Natural killer cell (primary cell): Measurements from ENCODE around the gene COL23A1. TPM values are rescaled to one million over a fixed set of nuclear protein-coding genes. Genes with fewer than 3 reads are reported as not detected.

ENCODE experiments used
- ATAC-seq, 3 donors: fragments of 150-1000 bp in 2 of 3; fragments of 200-7000 bp in 1 of 3; cut with Tn5 transposase; 1 replicate in 1 of 3; 2 replicates in 2 of 3; pipeline ENCODE4 v1.10.0; 2021; ENCODE audit warnings: mild to moderate bottlenecking in 2 of 3, moderate library complexity in 2 of 3
- DNase-seq, 2 donors: peaks; one replicate each; pipeline versions ENCODE4 v3.0.0 to v3.0.0-alpha.2; 2013 to 2021; ENCODE audit warnings: mixed read lengths in 1 of 2
- H3K27ac ChIP-seq: one replicate; pipeline ENCODE4 v1.5.1; 2013; ENCODE audit warnings: mild to moderate bottlenecking, low read length
- H3K27me3 ChIP-seq: one replicate; pipeline ENCODE4 v1.6.1; 2013; ENCODE audit warnings: low read length; ENCODE audit not compliant: control insufficient read depth, insufficient read depth
- H3K36me3 ChIP-seq: one replicate; pipeline ENCODE4 v1.6.1; 2013; ENCODE audit warnings: low read length; ENCODE audit not compliant: control insufficient read depth, insufficient read depth
- H3K4me1 ChIP-seq: one replicate; pipeline ENCODE4 v1.6.1; 2013; ENCODE audit warnings: low read length; ENCODE audit not compliant: control insufficient read depth, insufficient read depth
- H3K4me3 ChIP-seq: one replicate; pipeline ENCODE4 v1.5.1; 2013; ENCODE audit warnings: low read length
- H3K9me3 ChIP-seq: one replicate; pipeline ENCODE4 v1.6.1; 2013; ENCODE audit warnings: low read length; ENCODE audit not compliant: control insufficient read depth, insufficient read depth
- H3K27ac Mint-ChIP-seq, 2 donors: one replicate each; pipeline ENCODE4 v1.8.0; 2022; ENCODE audit warnings: mild to moderate bottlenecking in 2 of 2, mixed read lengths in 2 of 2, moderate library complexity in 1 of 2
- H3K27me3 Mint-ChIP-seq, 2 donors: one replicate each; pipeline ENCODE4 v1.8.0; 2022; ENCODE audit warnings: low read depth in 2 of 2, mixed read lengths in 2 of 2
- H3K36me3 Mint-ChIP-seq: one replicate; pipeline ENCODE4 v1.8.0; 2022; ENCODE audit warnings: mixed read lengths
- H3K4me1 Mint-ChIP-seq, 2 donors: one replicate each; pipeline ENCODE4 v1.8.0; 2022; ENCODE audit warnings: mixed read lengths in 2 of 2
- H3K4me3 Mint-ChIP-seq: one replicate; pipeline ENCODE4 v1.8.0; 2022; ENCODE audit warnings: mild to moderate bottlenecking, moderate library complexity, mixed read lengths
- H3K9me3 Mint-ChIP-seq, 2 donors: one replicate each; pipeline ENCODE4 v1.8.0; 2022; ENCODE audit warnings: mixed read lengths in 2 of 2
- WGBS: methylation state at CpG from one replicate; pipeline ENCODE4 v1.1.7; 2013; ENCODE audit warnings: missing lambda C conversion rate; ENCODE audit not compliant: insufficient coverage; 5-methylcytosine and 5-hydroxymethylcytosine counted together
- intact Hi-C: fragments of 100-400 bp; cut with micrococcal nuclease; formaldehyde crosslinking; loops from one replicate; pipeline ENCODE4 v1.14.2; 2022
- total RNA-seq, 4 donors: library from RNA; stranded (reverse); fragments of 120-200 nt in 1 of 4; gene quantifications; one replicate each; pipeline versions ENCODE4 v1.2.3 to v1.2.4, GENCODE V29; 2013 to 2022
- TF ChIP-seq, protein P1 (sequence below): fragments of 200-600 bp; IDR thresholded peaks from one replicate; pipeline ENCODE4 v1.8.0; 2022; ENCODE audit warnings: antibody characterized with exemption

The COL23A1 gene
- total RNA-seq, 3 donors from 2014 or later (not counting 1 experiment from before 2014, with no cell fraction given) = 0.15 TPM; not detected in 2

DNA sequence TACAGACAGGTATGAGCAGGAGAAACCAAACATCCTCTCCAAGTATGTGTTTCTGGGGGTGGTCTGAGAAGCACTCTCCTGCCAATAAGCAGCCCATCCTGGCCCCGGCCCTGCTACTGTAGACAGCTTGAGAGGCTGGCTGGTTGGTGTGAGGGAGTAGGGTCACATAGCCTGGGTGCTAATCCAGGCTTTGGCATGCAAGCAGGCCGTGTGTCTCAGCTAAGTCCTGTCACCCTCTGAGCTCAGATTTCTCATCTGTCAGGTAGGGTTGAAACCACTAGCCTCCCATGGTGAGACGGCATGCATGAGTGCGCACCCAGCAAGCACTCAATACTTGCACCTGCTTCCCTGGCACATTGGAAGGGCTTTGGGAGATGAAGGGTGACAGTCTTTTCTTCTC, 307.8 kb downstream of the COL23A1 start:
- H3K9me3 Mint-ChIP-seq = peaks cover 5 to 8% of the 10 kb centered on the region in 2 donors
- Histone ChIP-seq H3K4me1 (peaks cover 9% of the 10 kb centered on the region), H3K4me3 (no peak overlapping the region), H3K36me3 (no peaks in the 10 kb centered on the region), H3K9me3 (peaks cover 5% of the 10 kb centered on the region), H3K27ac (no peak overlapping the region), H3K27me3 (no peaks in the 10 kb centered on the region)
- no peak overlapping the region for H3K4me3 Mint-ChIP-seq
- WGBS = 88% methylated on average over 4 of the region's 4 CpGs
- ATAC-seq (no peak), DNase-seq (no peak)
- TF ChIP-seq, protein P1, sequence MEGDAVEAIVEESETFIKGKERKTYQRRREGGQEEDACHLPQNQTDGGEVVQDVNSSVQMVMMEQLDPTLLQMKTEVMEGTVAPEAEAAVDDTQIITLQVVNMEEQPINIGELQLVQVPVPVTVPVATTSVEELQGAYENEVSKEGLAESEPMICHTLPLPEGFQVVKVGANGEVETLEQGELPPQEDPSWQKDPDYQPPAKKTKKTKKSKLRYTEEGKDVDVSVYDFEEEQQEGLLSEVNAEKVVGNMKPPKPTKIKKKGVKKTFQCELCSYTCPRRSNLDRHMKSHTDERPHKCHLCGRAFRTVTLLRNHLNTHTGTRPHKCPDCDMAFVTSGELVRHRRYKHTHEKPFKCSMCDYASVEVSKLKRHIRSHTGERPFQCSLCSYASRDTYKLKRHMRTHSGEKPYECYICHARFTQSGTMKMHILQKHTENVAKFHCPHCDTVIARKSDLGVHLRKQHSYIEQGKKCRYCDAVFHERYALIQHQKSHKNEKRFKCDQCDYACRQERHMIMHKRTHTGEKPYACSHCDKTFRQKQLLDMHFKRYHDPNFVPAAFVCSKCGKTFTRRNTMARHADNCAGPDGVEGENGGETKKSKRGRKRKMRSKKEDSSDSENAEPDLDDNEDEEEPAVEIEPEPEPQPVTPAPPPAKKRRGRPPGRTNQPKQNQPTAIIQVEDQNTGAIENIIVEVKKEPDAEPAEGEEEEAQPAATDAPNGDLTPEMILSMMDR = no peak
- intact Hi-C loops = loop anchor here (5.0 kb wide), 1 partner anchor 270 kb away; no protein-coding TSS in a partner anchor
- peaks cover 0 to 13% of the 10 kb centered on the region in 2 donors for H3K27me3 Mint-ChIP-seq
- H3K36me3 Mint-ChIP-seq = no peaks in the 10 kb centered on the region
- no peak overlapping the region for H3K27ac Mint-ChIP-seq
- H3K4me1 Mint-ChIP-seq = peaks cover 9% of the 10 kb centered on the region in 2 donors

DNA sequence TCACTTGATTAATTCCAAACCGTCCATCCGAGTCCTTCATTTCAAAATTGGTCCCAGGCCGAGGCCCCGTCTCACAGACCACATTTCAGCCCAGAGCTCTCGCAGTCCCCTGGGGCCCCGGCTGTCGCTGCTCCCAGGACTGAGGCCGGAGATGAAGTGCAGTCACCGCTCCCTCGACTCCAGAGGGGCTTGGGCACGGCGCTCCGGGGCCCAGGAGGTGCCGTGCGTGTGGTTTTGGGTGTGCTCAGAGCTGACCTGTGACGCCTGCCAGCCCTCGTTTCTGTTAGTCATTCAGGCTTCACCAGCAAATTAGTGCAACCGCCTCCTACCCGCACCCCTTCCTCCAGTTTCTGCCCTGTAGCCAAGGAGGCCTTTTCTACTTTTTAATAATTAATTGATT, 308.9 kb downstream of the COL23A1 start:
- Histone ChIP-seq H3K27ac (no peak overlapping the region), H3K36me3 (no peaks in the 10 kb centered on the region), H3K9me3 (peaks cover 5% of the 10 kb centered on the region), H3K27me3 (no peaks in the 10 kb centered on the region), H3K4me3 (no peak overlapping the region), H3K4me1 (peaks cover 9% of the 10 kb centered on the region)
- Mint-ChIP-seq H3K4me3 (no peak overlapping the region), H3K27me3 (peaks cover 0 to 12% of the 10 kb centered on the region in 2 donors), H3K36me3 (no peaks in the 10 kb centered on the region), H3K4me1 (peaks cover 9% of the 10 kb centered on the region in 2 donors), H3K27ac (no peak overlapping the region), H3K9me3 (peaks cover 5 to 8% of the 10 kb centered on the region in 2 donors)
- WGBS = 89% methylated on average over 19 of the region's 19 CpGs
- intact Hi-C loops = loop anchor here (2.0 to 5.0 kb wide), 2 partner anchors 271 to 309 kb away; partner anchors contain the start of gene COL23A1
- DNase-seq = no peak
- TF ChIP-seq, protein P1 = no peak
- ATAC-seq = no peak

DNA sequence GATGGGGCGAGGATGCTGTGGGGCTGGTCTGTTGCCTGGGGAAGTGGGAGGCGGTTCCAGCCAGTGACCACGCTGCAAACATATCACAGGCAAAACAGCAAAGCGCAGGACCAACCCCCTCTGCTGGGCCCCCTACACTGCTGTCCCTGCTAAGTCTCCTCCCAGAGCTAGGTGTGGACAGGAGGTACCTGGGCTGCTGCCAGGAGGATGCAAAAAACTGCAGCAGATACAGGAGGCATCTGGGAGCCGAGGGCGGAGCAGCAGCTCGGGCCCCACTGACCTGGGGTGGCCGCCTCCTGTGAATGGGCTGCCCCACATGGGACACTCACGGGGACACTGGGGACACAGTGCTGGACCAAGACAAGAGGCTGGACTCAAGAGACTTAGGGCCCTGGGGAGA, 309.6 kb downstream of the COL23A1 start:
- WGBS = 86% methylated on average over 9 of the region's 9 CpGs
- intact Hi-C loops = loop anchor here (2.0 to 5.0 kb wide), 2 partner anchors 272 to 310 kb away; partner anchors contain the start of gene COL23A1
- Mint-ChIP-seq H3K27me3 (peaks cover 0 to 12% of the 10 kb centered on the region in 2 donors), H3K4me1 (peaks cover 9% of the 10 kb centered on the region in 2 donors), H3K9me3 (peaks cover 5 to 8% of the 10 kb centered on the region in 2 donors), H3K4me3 (no peak overlapping the region), H3K27ac (no peak overlapping the region), H3K36me3 (no peaks in the 10 kb centered on the region)
- H3K27me3 ChIP-seq = no peaks in the 10 kb centered on the region
- no peaks in the 10 kb centered on the region for H3K36me3 ChIP-seq
- DNase-seq (no peak), ATAC-seq (no peak)
- TF ChIP-seq, protein P1 = no peak
- H3K9me3 ChIP-seq = peaks cover 8% of the 10 kb centered on the region
- H3K4me1 ChIP-seq = peaks cover 9% of the 10 kb centered on the region
- no peak overlapping the region for H3K27ac ChIP-seq
- no peak overlapping the region for H3K4me3 ChIP-seq
